Measurements from ENCODE around the gene RANGAP1. TPM values are rescaled to one million over a fixed set of nuclear protein-coding genes. Genes with fewer than 3 reads are reported as not detected.
A peak's percentile ranks its signal among the peaks of the same experiment; 100 is the strongest.

Gene RANGAP1
- total RNA-seq, 4 donors from 2014 or later: 31.4 to 75.2 (median 52.1) TPM

- TF ChIP-seq POLR2A (IDR thresholded peaks at IDR 0.05) (no peak), CTCF (IDR thresholded peaks at IDR 0.05 in 4 of 5, conservative IDR thresholded peaks at IDR 0.05 in 1 of 5) (no peak)
- DNase-seq (no peak), ATAC-seq (no peak)
- intact Hi-C loops (cut with DNase I; ENCODE audit: low total_unique reads) (loop anchor here (5.0 to 10.0 kb wide), 2 partner anchors 39 to 796 kb away; no protein-coding TSS in a partner anchor), in situ Hi-C loops (cut with MboI; ENCODE audit: low sequenced_read_pairs in 4 of 4) (loop anchor here in 1 of 4 donors (25.0 kb wide), 1 partner anchor 249 kb away; the partner anchor contains the start of gene POLR3H)
- Histone ChIP-seq H3K27me3 (no peaks in the 10 kb centered on the region), H3K9me3 (no peaks in the 10 kb centered on the region), H3K4me1 (peaks cover 14% of the 10 kb centered on the region in 2 donors), H3K27ac (peak overlapping the region; percentile 29 to 71 (median 56)), H3K4me3 (no peak overlapping the region), H3K36me3 (peaks cover 0 to 15% of the 10 kb centered on the region in 2 donors)
These were observed 2.4 kb upstream of the RANGAP1 start for GRCh38 chr22:41288245-41288946.

GRCh38 chr22:41286639-41287091 is 678 bp upstream of the RANGAP1 start:
- H3K27me3 ChIP-seq: no peaks in the 10 kb centered on the region
- intact Hi-C loops (cut with DNase I; ENCODE audit: low total_unique reads) (loop anchor here (1.0 to 10.0 kb wide), 6 partner anchors 41 to 798 kb away; partner anchors contain the start of genes L3MBTL2, POLR3H, RBX1 and TEF), in situ Hi-C loops (cut with MboI; ENCODE audit: low sequenced_read_pairs in 4 of 4) (loop anchor here in 1 of 4 donors (25.0 kb wide), 1 partner anchor 251 kb away; the partner anchor contains the start of gene POLR3H)
- DNase-seq (no peak), ATAC-seq (peak; percentile 18 to 26)
- H3K4me1 ChIP-seq: peaks cover 14% of the 10 kb centered on the region in 2 donors
- no peaks in the 10 kb centered on the region for H3K9me3 ChIP-seq
- peaks cover 0 to 32% of the 10 kb centered on the region in 2 donors for H3K36me3 ChIP-seq
- TF ChIP-seq CTCF (IDR thresholded peaks at IDR 0.05 in 4 of 5, conservative IDR thresholded peaks at IDR 0.05 in 1 of 5) (no peak), POLR2A (IDR thresholded peaks at IDR 0.05) (no peak)
- H3K4me3 ChIP-seq: peak overlapping the region; percentile 60 to 85 (median 66)
- peak overlapping the region; percentile 81 to 90 (median 86) for H3K27ac ChIP-seq

GRCh38 chr22:41285441-41285819 is 557 bp downstream of the RANGAP1 start:
- H3K36me3 ChIP-seq: peaks cover 0 to 39% of the 10 kb centered on the region in 2 donors
- H3K4me3 ChIP-seq: peak overlapping the region; percentile 81 to 99 (median 86)
- TF ChIP-seq POLR2A (IDR thresholded peaks at IDR 0.05): no peak
- no peak for TF ChIP-seq CTCF (IDR thresholded peaks at IDR 0.05 in 4 of 5, conservative IDR thresholded peaks at IDR 0.05 in 1 of 5)
- intact Hi-C loops (cut with DNase I; ENCODE audit: low total_unique reads) (loop anchor here (5.0 to 10.0 kb wide), 2 partner anchors 42 to 799 kb away; no protein-coding TSS in a partner anchor), in situ Hi-C loops (cut with MboI; ENCODE audit: low sequenced_read_pairs in 4 of 4) (loop anchor here in 1 of 4 donors (25.0 kb wide), 1 partner anchor 252 kb away; the partner anchor contains the start of gene POLR3H)
- peak overlapping the region; percentile 88 to 94 (median 91) for H3K27ac ChIP-seq
- H3K9me3 ChIP-seq: no peaks in the 10 kb centered on the region
- ATAC-seq (peak; percentile 5 to 27), DNase-seq (peak in 1 of 2 donors; percentile 34)
- H3K4me1 ChIP-seq: peaks cover 14% of the 10 kb centered on the region in 2 donors
- H3K27me3 ChIP-seq: no peaks in the 10 kb centered on the region

GRCh38 chr22:41284465-41284864 is 1.5 kb downstream of the RANGAP1 start:
- Histone ChIP-seq H3K36me3 (peaks cover 0 to 49% of the 10 kb centered on the region in 2 donors), H3K27ac (no peak overlapping the region)
- in situ Hi-C loops (cut with MboI; ENCODE audit: low sequenced_read_pairs in 4 of 4): loop anchor here in 1 of 4 donors (25.0 kb wide), 1 partner anchor 253 kb away; the partner anchor contains the start of gene POLR3H

More at GRCh38 chr22:41284465-41284864, 1.5 kb downstream of the RANGAP1 start:
- H3K4me3 ChIP-seq: peak overlapping the region in 1 of 4 donors; percentile 85
- DNase-seq (no peak), ATAC-seq (no peak)
- no peak for TF ChIP-seq POLR2A (IDR thresholded peaks at IDR 0.05)
- no peak for TF ChIP-seq CTCF (IDR thresholded peaks at IDR 0.05 in 4 of 5, conservative IDR thresholded peaks at IDR 0.05 in 1 of 5)
- H3K27me3 ChIP-seq: no peaks in the 10 kb centered on the region
- H3K4me1 ChIP-seq: peaks cover 14% of the 10 kb centered on the region in 2 donors
- intact Hi-C loops (cut with DNase I; ENCODE audit: low total_unique reads): loop anchor here (10.0 kb wide), 1 partner anchor 800 kb away; no protein-coding TSS in a partner anchor
- H3K9me3 ChIP-seq: no peaks in the 10 kb centered on the region

All from gastrocnemius medialis (tissue), 4 donors.